Vagina (tissue), 2 donors: ENCODE data around the gene MPHOSPH8.

Experiments used
- POLR2A ChIP-seq, 2 donors: fragments of 450-650 bp; IDR thresholded peaks; one replicate each; pipeline ENCODE4 v1.6.1; 2017; ENCODE audit warnings: antibody characterized with exemption in 2 of 2, mild to moderate bottlenecking in 2 of 2, moderate library complexity in 2 of 2
- POLR2AphosphoS5 ChIP-seq, 2 donors: sonication (generic); formaldehyde crosslinking; IDR thresholded peaks; one replicate each; pipeline ENCODE4 v1.9.0; 2017; ENCODE audit warnings: antibody characterized with exemption in 2 of 2, mild to moderate bottlenecking in 2 of 2, low read depth in 1 of 2; ENCODE audit not compliant: insufficient read depth in 1 of 2
- TF ChIP-seq, protein P1 (sequence below), 3 experiments: fragments of 450-650 bp in 2 of 3; fragments of 200-600 bp in 1 of 3; sonication (generic) in 1 of 3; IDR thresholded peaks; one replicate each; pipeline ENCODE4 v1.5.1; 2017 to 2019; ENCODE audit warnings: antibody characterized with exemption in 3 of 3, mild to moderate bottlenecking in 2 of 3, moderate library complexity in 2 of 3

DNA sequence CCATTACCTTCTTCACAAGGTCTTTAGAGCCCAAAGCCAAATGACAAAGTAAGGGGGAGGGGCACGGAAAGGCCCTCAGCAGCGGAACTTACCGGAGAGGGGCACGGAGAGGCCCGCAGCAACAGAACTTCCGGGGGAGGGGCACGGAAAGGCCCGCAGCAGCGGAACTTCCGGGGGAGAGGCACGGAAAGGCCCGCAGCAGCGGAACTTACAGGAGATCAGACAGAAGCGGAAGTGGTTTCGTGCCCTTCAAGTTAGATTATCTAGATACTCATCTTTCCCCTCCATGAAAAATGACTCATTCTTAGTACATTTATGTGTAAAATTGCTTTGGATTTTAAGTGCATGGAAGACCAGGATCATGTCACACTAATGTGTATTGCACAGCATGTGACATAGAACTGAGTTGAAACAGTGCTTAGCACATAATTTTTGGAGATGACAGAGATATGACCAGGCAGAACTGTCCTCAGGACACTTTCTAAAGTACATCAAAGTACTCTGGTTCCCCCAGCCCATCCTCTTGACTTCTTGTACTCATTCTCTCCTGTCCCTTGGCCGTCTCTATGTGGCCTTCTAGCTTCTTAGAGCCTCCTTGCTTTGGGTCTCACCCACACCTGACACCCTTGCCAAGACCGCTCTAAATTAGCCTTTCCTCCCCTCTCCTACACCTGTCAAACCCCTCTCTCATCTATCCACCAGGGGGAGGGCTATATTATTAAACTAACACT lies 46.4 kb upstream of the MPHOSPH8 start:
- no peak for TF ChIP-seq POLR2AphosphoS5 (IDR thresholded peaks at IDR 0.05; ENCODE audit: insufficient read depth in 1 of 2, low read depth in 1 of 2)
- TF ChIP-seq, protein P1, sequence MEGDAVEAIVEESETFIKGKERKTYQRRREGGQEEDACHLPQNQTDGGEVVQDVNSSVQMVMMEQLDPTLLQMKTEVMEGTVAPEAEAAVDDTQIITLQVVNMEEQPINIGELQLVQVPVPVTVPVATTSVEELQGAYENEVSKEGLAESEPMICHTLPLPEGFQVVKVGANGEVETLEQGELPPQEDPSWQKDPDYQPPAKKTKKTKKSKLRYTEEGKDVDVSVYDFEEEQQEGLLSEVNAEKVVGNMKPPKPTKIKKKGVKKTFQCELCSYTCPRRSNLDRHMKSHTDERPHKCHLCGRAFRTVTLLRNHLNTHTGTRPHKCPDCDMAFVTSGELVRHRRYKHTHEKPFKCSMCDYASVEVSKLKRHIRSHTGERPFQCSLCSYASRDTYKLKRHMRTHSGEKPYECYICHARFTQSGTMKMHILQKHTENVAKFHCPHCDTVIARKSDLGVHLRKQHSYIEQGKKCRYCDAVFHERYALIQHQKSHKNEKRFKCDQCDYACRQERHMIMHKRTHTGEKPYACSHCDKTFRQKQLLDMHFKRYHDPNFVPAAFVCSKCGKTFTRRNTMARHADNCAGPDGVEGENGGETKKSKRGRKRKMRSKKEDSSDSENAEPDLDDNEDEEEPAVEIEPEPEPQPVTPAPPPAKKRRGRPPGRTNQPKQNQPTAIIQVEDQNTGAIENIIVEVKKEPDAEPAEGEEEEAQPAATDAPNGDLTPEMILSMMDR (IDR thresholded peaks at IDR 0.05) = no peak
- no peak for TF ChIP-seq POLR2A (IDR thresholded peaks at IDR 0.05)
